Measurements from ENCODE around the gene SDR42E2. TPM values are rescaled to one million over a fixed set of nuclear protein-coding genes. Genes with fewer than 3 reads are reported as not detected.
"Not testable (repeated sequence)": the region's sequence is repeated elsewhere in the genome, so short reads cannot be mapped to it uniquely, and the experiment has no call there.

Gene SDR42E2
- total RNA-seq, result not detected
- long read RNA-seq, partial matches to known transcripts, result 0 of 1 reads
- long read RNA-seq, other reads (novel, unspliced or antisense), result 1 of 1 reads

- no peak for DNase-seq
- intact Hi-C loops (cut with DNase I), result no loop called here
- ATAC-seq, result no peak
Measured at GRCh38 chr16:22161999-22162655, at the start of gene SDR42E2. Gene SDR42E2, plus strand, starts transcription at chr16:22162506. Its CDS starts 3,077 bp downstream, at chr16:22165583.

DNA sequence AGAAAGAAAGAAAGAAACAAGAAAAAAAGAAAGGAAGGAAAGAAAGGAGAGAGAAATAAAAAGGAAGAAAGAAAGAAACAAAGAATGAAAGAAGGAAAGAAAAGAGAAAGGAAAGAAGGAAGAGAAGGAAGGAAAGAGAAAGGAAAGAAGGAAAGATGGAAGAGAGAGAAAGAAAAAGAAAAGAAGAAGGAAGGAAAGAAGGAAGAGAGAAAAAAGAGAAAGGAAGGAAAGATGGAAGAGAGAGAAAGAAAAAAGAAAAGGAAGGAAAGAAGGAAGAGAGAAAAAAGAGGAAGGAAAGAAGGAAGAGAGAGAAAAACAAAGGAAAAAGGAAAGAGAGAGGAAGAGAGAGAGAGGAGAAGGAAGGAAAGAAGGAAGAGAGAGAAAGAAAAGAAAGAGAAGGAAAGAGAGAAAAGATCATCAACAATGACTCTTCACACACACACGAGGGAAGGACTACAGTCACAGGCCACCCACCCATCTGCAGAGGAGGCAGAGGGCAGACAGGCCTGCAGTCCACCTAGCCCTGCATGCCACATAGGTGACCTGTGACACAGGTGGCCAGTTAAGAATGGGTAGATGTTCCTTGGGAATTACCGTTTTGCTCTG is 46.1 kb upstream of the SDR42E2 start:
- ATAC-seq, result no peak
- no peak for DNase-seq
- intact Hi-C loops (cut with DNase I), result no loop called here

GRCh38 chr16:22117609-22118008 is 44.7 kb upstream of the SDR42E2 start:
- ATAC-seq (no peak), DNase-seq (no peak)
- intact Hi-C loops (cut with DNase I), result no loop called here

- intact Hi-C loops (cut with DNase I), result no loop called here
- DNase-seq, result no peak
- ATAC-seq, result no peak
Measured at GRCh38 chr16:22120440-22120839, 41.9 kb upstream of the SDR42E2 start.

- intact Hi-C loops (cut with DNase I), result no loop called here
- ATAC-seq (no peak), DNase-seq (no peak)
Measured at GRCh38 chr16:22122239-22122638, 40.1 kb upstream of the SDR42E2 start.

GRCh38 chr16:22123146-22123545 is 39.2 kb upstream of the SDR42E2 start:
- ATAC-seq (no peak), DNase-seq (no peak)
- intact Hi-C loops (cut with DNase I), result no loop called here

GRCh38 chr16:22123759-22124490 is 38.4 kb upstream of the SDR42E2 start:
- no peak for ATAC-seq

DNA sequence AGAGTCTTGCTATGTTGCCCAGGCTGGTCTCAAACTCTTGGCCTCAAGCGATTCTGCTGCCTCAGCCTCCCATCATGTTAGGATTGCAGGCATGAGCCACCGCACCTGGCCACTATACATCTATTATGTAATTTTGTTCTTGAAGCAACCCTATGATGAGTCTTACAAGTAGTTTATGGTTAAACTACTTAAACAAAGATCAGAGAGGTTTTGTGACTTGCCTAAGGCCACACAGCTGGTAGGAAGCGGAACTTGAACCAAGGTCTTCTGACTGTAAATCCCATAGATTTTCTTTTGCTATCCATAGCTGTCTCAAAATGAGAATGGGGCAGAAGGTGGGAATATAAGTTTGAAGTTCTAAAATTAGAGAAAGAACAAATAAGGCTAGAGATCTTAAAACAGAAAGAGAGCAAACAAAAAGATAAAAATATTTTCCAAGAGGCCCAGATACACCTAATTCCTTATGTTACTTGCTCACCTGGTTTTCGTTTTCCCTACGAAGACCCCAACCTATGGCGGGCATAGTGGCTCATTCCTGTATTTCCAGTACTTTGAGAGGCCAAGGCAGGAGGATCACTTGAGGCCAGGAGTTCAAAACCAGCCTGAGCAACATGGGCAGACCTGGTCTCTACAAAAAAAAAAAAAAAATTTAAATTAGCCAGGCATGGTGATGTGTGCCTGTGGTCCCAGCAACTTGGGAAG is 37.6 kb upstream of the SDR42E2 start:
- intact Hi-C loops (cut with DNase I), result no loop called here
- ATAC-seq (no peak), DNase-seq (no peak)

More at GRCh38 chr16:22123759-22124490, 38.4 kb upstream of the SDR42E2 start:
- DNase-seq, result no peak
- intact Hi-C loops (cut with DNase I), result no loop called here

DNA sequence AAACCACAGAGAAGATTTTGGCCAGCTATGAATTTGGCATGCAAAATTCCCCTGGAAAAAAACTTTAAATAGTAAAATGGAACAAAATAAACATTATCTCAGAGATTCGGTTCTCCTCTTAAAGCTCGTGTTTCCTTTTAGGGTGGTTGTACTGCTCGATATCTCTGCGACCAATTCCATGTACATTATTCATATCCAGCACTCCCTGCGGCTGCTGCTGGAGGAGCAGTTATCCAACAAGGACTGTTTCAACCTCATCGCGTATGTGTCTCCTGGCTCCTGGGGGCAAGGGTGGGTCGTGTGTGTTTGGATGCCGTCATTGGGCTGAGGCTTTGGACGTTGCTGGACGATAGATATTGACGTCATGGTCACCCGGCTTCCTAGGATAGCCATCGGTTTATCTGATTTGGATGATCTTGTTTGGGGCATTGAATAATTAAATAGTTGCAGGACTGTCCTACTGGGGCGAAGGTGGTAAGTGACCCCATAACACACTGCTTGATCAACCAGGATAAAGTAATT is 36.2 kb upstream of the SDR42E2 start:
- no peak for DNase-seq
- intact Hi-C loops (cut with DNase I), result no loop called here
- no peak for ATAC-seq

DNA sequence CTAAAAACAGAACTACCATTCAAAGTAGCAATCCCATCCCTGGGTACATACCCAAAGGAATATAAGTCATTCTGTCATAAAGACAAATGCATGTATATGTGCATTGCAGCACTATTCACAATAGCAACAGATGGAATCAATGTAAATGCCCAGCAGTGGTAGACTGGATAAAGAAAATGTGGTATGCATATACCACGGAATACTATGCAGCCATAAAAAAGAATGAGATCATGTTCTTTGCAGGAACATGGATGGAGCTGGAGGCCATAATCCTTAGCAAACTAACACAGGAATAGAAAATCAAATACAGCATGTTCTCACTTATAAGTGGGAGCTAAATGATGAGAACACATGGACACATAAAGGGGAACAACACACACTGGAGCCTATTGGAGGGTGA is 33.8 kb upstream of the SDR42E2 start:
- DNase-seq; intact Hi-C loops (cut with DNase I); ATAC-seq: not testable (repeated sequence)

DNA sequence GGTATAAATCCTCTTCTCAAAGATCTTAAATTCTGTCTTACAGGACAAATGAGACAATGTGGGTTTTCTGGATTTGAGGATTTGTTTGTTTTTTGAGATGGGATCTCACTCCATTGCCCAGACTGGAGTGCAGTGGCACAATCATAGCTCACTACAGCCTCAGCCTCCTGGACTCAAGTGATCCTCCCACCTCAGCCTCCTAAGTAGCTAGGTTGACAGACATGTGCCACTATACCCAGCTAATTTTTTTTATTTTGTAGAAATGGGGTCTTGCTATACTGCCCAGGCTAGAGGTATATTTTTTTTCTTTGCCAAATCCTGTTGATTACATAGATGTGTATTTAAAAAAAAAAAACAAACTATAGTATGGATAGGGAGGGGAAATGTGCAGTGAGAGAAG is 31.8 kb upstream of the SDR42E2 start:
- DNase-seq (no peak), ATAC-seq (no peak)
- intact Hi-C loops (cut with DNase I), result no loop called here

- DNase-seq (no peak), ATAC-seq (no peak)
- intact Hi-C loops (cut with DNase I), result no loop called here
Measured at GRCh38 chr16:22132801-22133200, 29.5 kb upstream of the SDR42E2 start.

DNA sequence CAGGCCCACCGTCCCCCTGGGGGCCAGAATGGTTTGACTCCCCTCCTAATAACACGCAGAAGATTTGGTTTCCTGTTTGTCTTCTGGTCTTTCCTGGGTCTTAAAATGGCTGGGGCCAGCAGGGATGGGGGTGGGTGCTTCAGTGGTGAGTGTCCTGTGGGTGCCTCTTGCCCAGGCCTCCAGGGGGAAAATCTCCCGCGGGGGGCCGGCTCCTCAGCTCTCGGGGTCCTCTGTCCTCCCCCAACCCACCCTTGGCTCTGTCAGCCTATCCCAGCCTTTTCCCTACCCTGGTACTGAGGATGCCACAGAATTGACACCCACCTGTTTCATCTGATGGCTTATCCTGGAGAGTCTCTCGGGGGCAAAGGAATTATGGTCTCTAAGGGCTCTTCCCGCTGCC is 23.8 kb upstream of the SDR42E2 start:
- intact Hi-C loops (cut with DNase I), result no loop called here
- DNase-seq, result no peak
- no peak for ATAC-seq

GRCh38 chr16:22139008-22139407 is 23.3 kb upstream of the SDR42E2 start:
- intact Hi-C loops (cut with DNase I), result no loop called here
- ATAC-seq (no peak), DNase-seq (no peak)

- intact Hi-C loops (cut with DNase I), result no loop called here
- DNase-seq, result no peak
- no peak for ATAC-seq
Measured at GRCh38 chr16:22139732-22140131, 22.6 kb upstream of the SDR42E2 start.

DNA sequence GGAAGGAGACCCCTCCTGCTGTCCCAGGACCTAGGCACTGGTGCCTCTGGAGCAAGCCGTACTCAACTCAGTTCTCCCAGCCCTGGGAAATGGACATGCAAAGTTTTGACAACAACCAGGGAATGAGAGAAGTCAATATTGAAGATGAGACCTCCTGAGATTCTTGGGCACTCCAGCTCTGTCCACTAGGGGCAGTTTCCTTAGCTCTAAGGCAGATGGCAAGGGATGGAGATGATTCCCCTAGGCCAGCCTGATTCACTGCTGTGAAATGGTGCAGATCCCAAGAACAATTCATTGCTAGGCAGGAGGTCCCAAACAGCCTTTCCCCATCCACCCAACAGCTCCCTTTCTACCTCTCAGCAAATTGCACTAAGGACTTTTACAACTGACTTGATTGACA is 20.5 kb upstream of the SDR42E2 start:
- intact Hi-C loops (cut with DNase I), result no loop called here
- DNase-seq (no peak), ATAC-seq (no peak)

DNA sequence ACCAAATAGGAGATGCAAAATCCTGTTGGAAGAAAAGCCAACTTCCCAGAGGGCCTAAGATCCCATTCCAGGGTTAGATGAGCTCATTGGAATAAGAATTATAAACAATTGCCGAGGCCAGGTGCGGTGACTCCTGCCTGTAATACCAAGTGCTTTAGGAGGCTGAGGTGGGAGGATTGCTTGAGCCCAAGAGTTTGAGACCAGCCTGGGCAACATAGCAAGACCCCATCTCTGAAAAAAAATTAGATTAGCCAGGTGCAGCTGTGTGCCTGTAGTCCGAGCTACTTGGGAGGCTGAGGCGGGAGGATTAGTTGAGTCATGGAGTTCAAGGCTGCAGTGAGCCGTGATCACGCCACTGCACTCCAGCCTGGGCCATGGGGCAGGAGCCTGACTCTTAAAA is 17.8 kb upstream of the SDR42E2 start:
- intact Hi-C loops (cut with DNase I), result no loop called here
- no peak for DNase-seq
- no peak for ATAC-seq

- intact Hi-C loops (cut with DNase I), result no loop called here
- ATAC-seq, result no peak
- no peak for DNase-seq
Measured at GRCh38 chr16:22147853-22148252, 14.5 kb upstream of the SDR42E2 start.

GRCh38 chr16:22151246-22151998 is 10.9 kb upstream of the SDR42E2 start:
- no peak for ATAC-seq
- no peak for DNase-seq
- intact Hi-C loops (cut with DNase I), result no loop called here

Measured in left cardiac atrium (tissue), 4 donors.